OCI-LY7 (cell line): ENCODE data around the gene ARFGEF2. TPM values are rescaled to one million over a fixed set of nuclear protein-coding genes. Genes with fewer than 3 reads are reported as not detected.

ENCODE experiments used
- BruUV-seq: library from RNA; stranded (reverse); fragments of 400-500 nt; replicated peaks from 2 replicates; lab custom pipeline; 2021; lab: Mats Ljungman, UMichigan
- CTCF ChIA-PET: fragments of 300-600 bp; sonication (Branson Sonifier 250); formaldehyde crosslinking; loops from one replicate; lab custom pipeline; 2022; ENCODE audit warnings: antibody characterized with exemption; ENCODE audit not compliant: unreplicated experiment; lab: Charles Lee
- POLR2A ChIA-PET: fragments of 300-600 bp; sonication (Branson Sonifier 250); formaldehyde crosslinking; loops from one replicate; lab custom pipeline; 2022; ENCODE audit warnings: antibody characterized with exemption; lab: Charles Lee
- DNase-seq: peaks from one replicate; pipeline ENCODE4 v3.0.0-alpha.2; 2015; ENCODE audit warnings: low spot score
- H2AFZ ChIP-seq: fragments of 200-600 bp; sonication (generic), shearing (Covaris generic); 2 replicates; pipeline ENCODE4 v1.6.1; 2014; ENCODE audit warnings: mild to moderate bottlenecking, antibody characterized with exemption, low read length, moderate library complexity
- H3K27ac ChIP-seq: fragments of 200-600 bp; sonication (generic); 2 replicates; pipeline ENCODE4 v1.5.1; 2014; ENCODE audit warnings: mixed run types, low read depth, mild to moderate bottlenecking, moderate library complexity, low read length, inconsistent platforms; ENCODE audit not compliant: poor library complexity, severe bottlenecking
- H3K36me3 ChIP-seq: fragments of 200-600 bp; sonication (generic); 2 replicates; pipeline ENCODE4 v1.6.1; 2014; ENCODE audit warnings: mild to moderate bottlenecking, antibody characterized with exemption, low read length, moderate library complexity, mixed read lengths; ENCODE audit not compliant: insufficient read depth
- H3K4me1 ChIP-seq: fragments of 200-600 bp; sonication (generic); 2 replicates; pipeline ENCODE4 v1.5.1; 2014; ENCODE audit warnings: mild to moderate bottlenecking, low read length; ENCODE audit not compliant: insufficient read depth, poor library complexity, severe bottlenecking
- H3K4me2 ChIP-seq: fragments of 200-600 bp; sonication (generic); 2 replicates; pipeline ENCODE4 v1.6.1; 2014; ENCODE audit warnings: mild to moderate bottlenecking, low read length
- H3K4me3 ChIP-seq: fragments of 200-600 bp; sonication (generic); 2 replicates; pipeline ENCODE4 v1.5.1; 2014; ENCODE audit warnings: mild to moderate bottlenecking, low read depth, low read length; ENCODE audit not compliant: poor library complexity, severe bottlenecking
- H3K79me2 ChIP-seq: fragments of 200-600 bp; sonication (generic); 2 replicates; pipeline ENCODE4 v1.6.1; 2016; ENCODE audit warnings: low read depth, mild to moderate bottlenecking, low read length, moderate library complexity, mixed read lengths; ENCODE audit not compliant: insufficient read depth
- H3K9me2 ChIP-seq: fragments of 200-600 bp; sonication (generic); 2 replicates; pipeline ENCODE4 v1.6.1; 2016; ENCODE audit warnings: mild to moderate bottlenecking, low read length, mixed read lengths; ENCODE audit not compliant: insufficient read depth
- H3K9me3 ChIP-seq: fragments of 200-600 bp; sonication (generic); 2 replicates; pipeline ENCODE4 v1.6.1; 2014; ENCODE audit warnings: mild to moderate bottlenecking, mixed run types, low read length, mixed read lengths
- H4K20me1 ChIP-seq: fragments of 200-600 bp; sonication (generic); 2 replicates; pipeline ENCODE4 v1.6.1; 2014; ENCODE audit warnings: mild to moderate bottlenecking, antibody characterized with exemption, low read length, moderate library complexity, mixed read lengths; ENCODE audit not compliant: insufficient read depth
- CTCF ChIP-seq: fragments of 200-600 bp; sonication (generic); conservative IDR thresholded peaks from 2 replicates; pipeline ENCODE4 v1.5.1; 2014; ENCODE audit warnings: mild to moderate bottlenecking, antibody characterized with exemption, low read length, moderate library complexity, mixed read lengths
- EZH2phosphoT487 ChIP-seq: fragments of 200-600 bp; sonication (generic); IDR thresholded peaks from 2 replicates; pipeline ENCODE4 v1.6.1; 2018; ENCODE audit warnings: low read depth, borderline replicate concordance, mild to moderate bottlenecking, mixed run types, antibody characterized with exemption, low read length, moderate library complexity, mixed read lengths
- intact Hi-C: fragments of 100-400 bp; cut with micrococcal nuclease; formaldehyde crosslinking; loops from one replicate; pipeline ENCODE4 v1.10.0; 2022; ENCODE audit not compliant: unreplicated experiment
- total RNA-seq, 2 experiments: library from RNA; depleted of rRNA in 1 of 2; stranded (reverse); fragments of >200 nt in 1 of 2; shearing (Covaris generic) in 1 of 2; gene quantifications; 2 replicates each; pipeline ENCODE4 v1.2.3, GENCODE V29; 2014 to 2022

ARFGEF2 gene
- total RNA-seq, 2 experiments from 2014 or later, result 23.4 to 42.1 TPM

DNA sequence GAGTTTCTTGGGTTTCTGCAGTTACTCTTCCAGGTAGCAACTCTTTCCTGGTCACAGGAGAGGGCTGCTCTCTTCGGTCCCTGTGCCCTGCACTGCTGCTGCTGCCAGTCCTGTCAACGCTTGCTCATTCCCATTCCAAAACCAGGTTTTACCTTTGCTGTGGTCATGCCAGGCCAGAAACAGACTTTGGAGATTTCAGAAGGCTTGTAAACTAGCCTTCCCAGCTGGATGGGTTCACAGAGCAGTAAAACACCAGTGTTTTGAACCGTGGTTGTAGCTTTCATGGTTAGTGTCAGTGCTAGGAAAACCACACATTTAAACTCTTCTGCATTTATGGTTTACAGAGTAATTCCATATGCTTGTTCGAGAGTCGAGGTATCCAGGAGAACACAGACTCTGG lies 16.2 kb downstream of the ARFGEF2 start:
- no TSS peak for BruUV-seq
- intact Hi-C loops, result no loop called here
- H3K9me3 ChIP-seq, result no peaks in the 10 kb centered on the region
- no peak overlapping the region for H3K27ac ChIP-seq
- no peaks in the 10 kb centered on the region for H3K9me2 ChIP-seq
- peaks cover 27% of the 10 kb centered on the region for H3K36me3 ChIP-seq
- POLR2A ChIA-PET, result interaction anchor here (0.9 kb wide), 1 partner anchor 24 kb away, joined by 3 read pairs; no protein-coding TSS in a partner anchor
- DNase-seq, result no peak
- peaks cover 44% of the 10 kb centered on the region; the same call in 1 of the 2 replicates for H3K79me2 ChIP-seq
- CTCF ChIA-PET, result no interaction called here
- TF ChIP-seq CTCF (no peak), EZH2phosphoT487 (no peak)
- no peak overlapping the region for H3K4me3 ChIP-seq
- no peak overlapping the region for H2AFZ ChIP-seq
- H3K4me2 ChIP-seq, result no peak overlapping the region
- no peaks in the 10 kb centered on the region for H3K4me1 ChIP-seq
- no peaks in the 10 kb centered on the region for H4K20me1 ChIP-seq

GRCh38 chr20:48938670-48939069 lies 17.2 kb downstream of the ARFGEF2 start:
- ChIA-PET POLR2A (interaction anchor here (0.7 to 0.9 kb wide), 3 partner anchors 9 to 107 kb away, joined by 3 read pairs; partner anchors contain the start of gene CSE1L), CTCF (no interaction called here)
- Histone ChIP-seq H3K4me3 (no peak overlapping the region), H2AFZ (no peak overlapping the region), H3K79me2 (peaks cover 35% of the 10 kb centered on the region; the same call in 1 of the 2 replicates), H3K36me3 (peaks cover 35% of the 10 kb centered on the region), H3K4me1 (no peaks in the 10 kb centered on the region), H3K9me2 (no peaks in the 10 kb centered on the region), H3K9me3 (no peaks in the 10 kb centered on the region), H3K4me2 (no peak overlapping the region), H3K27ac (no peak overlapping the region), H4K20me1 (no peaks in the 10 kb centered on the region)
- no TSS peak for BruUV-seq
- intact Hi-C loops, result no loop called here
- DNase-seq, result no peak
- TF ChIP-seq CTCF, result no peak
- no peak for TF ChIP-seq EZH2phosphoT487

DNA sequence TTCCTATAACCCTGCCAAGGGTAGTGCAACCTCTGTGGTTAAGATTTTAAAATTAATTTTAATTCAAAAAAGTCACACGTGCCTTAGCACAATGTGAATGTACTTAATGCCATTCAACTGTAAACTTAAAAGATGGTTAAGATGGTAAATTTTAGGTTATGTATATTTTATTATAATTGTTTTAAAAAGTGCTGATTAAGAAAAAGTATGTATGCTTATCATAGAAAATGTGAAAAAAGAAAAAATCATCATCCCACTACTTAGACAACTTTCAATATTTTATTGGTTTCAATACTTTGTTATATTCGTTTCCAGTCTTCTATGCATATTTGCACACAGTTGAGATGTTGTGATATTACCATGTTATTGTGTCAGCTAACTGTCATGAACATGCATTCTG lies 18.7 kb downstream of the ARFGEF2 start:
- intact Hi-C loops, result no loop called here
- TF ChIP-seq CTCF (no peak), EZH2phosphoT487 (no peak)
- H3K36me3 ChIP-seq, result peaks cover 50% of the 10 kb centered on the region
- H3K9me2 ChIP-seq, result no peaks in the 10 kb centered on the region
- no peak overlapping the region for H3K4me3 ChIP-seq
- H2AFZ ChIP-seq, result no peak overlapping the region
- H3K4me2 ChIP-seq, result no peak overlapping the region
- CTCF ChIA-PET, result no interaction called here
- H3K9me3 ChIP-seq, result no peaks in the 10 kb centered on the region
- H4K20me1 ChIP-seq, result no peaks in the 10 kb centered on the region
- BruUV-seq, result no TSS peak
- POLR2A ChIA-PET, result no interaction called here
- H3K79me2 ChIP-seq, result peaks cover 27% of the 10 kb centered on the region; the same call in 1 of the 2 replicates
- no peak for DNase-seq
- no peaks in the 10 kb centered on the region for H3K4me1 ChIP-seq
- H3K27ac ChIP-seq, result no peak overlapping the region
